ENCODE data around the gene VPS37D. TPM values are rescaled to one million over a fixed set of nuclear protein-coding genes. Genes with fewer than 3 reads are reported as not detected.

The VPS37D gene
- total and polyA plus RNA-seq, 2 experiments from 2014 or later = 2.2 to 7.0 TPM

GRCh38 chr7:73721377-73721817, 53.8 kb downstream of the VPS37D start (continued):
- TF ChIP-seq REST (IDR thresholded peaks at IDR 0.05; ENCODE audit: unreplicated experiment) = no peak
- no peak for TF ChIP-seq EZH2 (IDR thresholded peaks at IDR 0.05; ENCODE audit: low read depth, unreplicated experiment)
- TF ChIP-seq JUNB (IDR thresholded peaks at IDR 0.05; ENCODE audit: unreplicated experiment) = no peak

MicroRNAs within 50 kb of the gene (microRNA counts, 767-probe panel; counts per million panel counts)
- microRNA hsa-miR-4284 = not detected

Small RNA genes lying within 50 kb of the gene (microRNA-seq; reads per million reads assigned to microRNA genes)
- gene MIR4284 = not detected

Small RNA genes lying within 50 kb of the gene (small RNA-seq; reads per million reads assigned to genes)
- 0.15 reads per million for gene MIR4284 (ENCODE audit: low replicate concordance)

Other genes starting within 250 kb of the VPS37D start
- 4.2 and 5.5 TPM in 2 replicates for gene FZD9, start 234.1 kb upstream of the VPS37D start, total RNA-seq (2014; rRNA removed; shearing (Covaris generic))
- gene FZD9, start 234.1 kb upstream of the VPS37D start, polyA plus RNA-seq (2016; fragmentation: Nextera tagmentation; extraction: Ambion mirVana) = 1.3 and 1.8 TPM in 2 replicates
- 65.5 and 70.7 TPM in 2 replicates for gene BAZ1B, start 145.5 kb upstream of the VPS37D start, total RNA-seq (2014; rRNA removed; shearing (Covaris generic))
- gene BAZ1B, start 145.5 kb upstream of the VPS37D start, polyA plus RNA-seq (2016; fragmentation: Nextera tagmentation; extraction: Ambion mirVana) = 35.8 and 40.4 TPM in 2 replicates
- 12.0 and 17.0 TPM in 2 replicates for gene BCL7B, start 110.1 kb upstream of the VPS37D start, total RNA-seq (2014; rRNA removed; shearing (Covaris generic))
- gene BCL7B, start 110.1 kb upstream of the VPS37D start, polyA plus RNA-seq (2016; fragmentation: Nextera tagmentation; extraction: Ambion mirVana) = 18.2 and 18.4 TPM in 2 replicates
- 21.7 and 27.8 TPM in 2 replicates for gene TBL2, start 89.3 kb upstream of the VPS37D start, total RNA-seq (2014; rRNA removed; shearing (Covaris generic))
- gene TBL2, start 89.3 kb upstream of the VPS37D start, polyA plus RNA-seq (2016; fragmentation: Nextera tagmentation; extraction: Ambion mirVana) = 6.9 TPM in 2 replicates
- gene MLXIPL, start 43.3 kb upstream of the VPS37D start, total RNA-seq (2014; rRNA removed; shearing (Covaris generic)) = 8.6 and 25.7 TPM in 2 replicates
- 13.1 and 13.7 TPM in 2 replicates for gene MLXIPL, start 43.3 kb upstream of the VPS37D start, polyA plus RNA-seq (2016; fragmentation: Nextera tagmentation; extraction: Ambion mirVana)
- gene DNAJC30, start 15.6 kb downstream of the VPS37D start, total RNA-seq (2014; rRNA removed; shearing (Covaris generic)) = 1.3 and 2.8 TPM in 2 replicates
- gene DNAJC30, start 15.6 kb downstream of the VPS37D start, polyA plus RNA-seq (2016; fragmentation: Nextera tagmentation; extraction: Ambion mirVana) = 5.2 and 5.6 TPM in 2 replicates
- gene BUD23, start 15.8 kb downstream of the VPS37D start, total RNA-seq (2014; rRNA removed; shearing (Covaris generic)) = 57.2 and 62.1 TPM in 2 replicates
- gene BUD23, start 15.8 kb downstream of the VPS37D start, polyA plus RNA-seq (2016; fragmentation: Nextera tagmentation; extraction: Ambion mirVana) = 117 and 129 TPM in 2 replicates
- 9.4 and 19.8 TPM in 2 replicates for gene STX1A, start 51.8 kb downstream of the VPS37D start, total RNA-seq (2014; rRNA removed; shearing (Covaris generic))
- 9.1 and 11.7 TPM in 2 replicates for gene STX1A, start 51.8 kb downstream of the VPS37D start, polyA plus RNA-seq (2016; fragmentation: Nextera tagmentation; extraction: Ambion mirVana)
- 16.3 and 24.6 TPM in 2 replicates for gene ABHD11, start 71.0 kb downstream of the VPS37D start, total RNA-seq (2014; rRNA removed; shearing (Covaris generic))
- gene ABHD11, start 71.0 kb downstream of the VPS37D start, polyA plus RNA-seq (2016; fragmentation: Nextera tagmentation; extraction: Ambion mirVana) = 18.0 and 18.7 TPM in 2 replicates
- gene CLDN3, start 102.4 kb downstream of the VPS37D start, total RNA-seq (2014; rRNA removed; shearing (Covaris generic)) = 24.1 and 27.7 TPM in 2 replicates
- gene CLDN3, start 102.4 kb downstream of the VPS37D start, polyA plus RNA-seq (2016; fragmentation: Nextera tagmentation; extraction: Ambion mirVana) = 20.1 and 21.4 TPM in 2 replicates
- gene CLDN4, start 163.2 kb downstream of the VPS37D start, total RNA-seq (2014; rRNA removed; shearing (Covaris generic)) = 18.6 and 19.4 TPM in 2 replicates
- 11.6 and 16.5 TPM in 2 replicates for gene CLDN4, start 163.2 kb downstream of the VPS37D start, polyA plus RNA-seq (2016; fragmentation: Nextera tagmentation; extraction: Ambion mirVana)
- gene METTL27, start 174.7 kb downstream of the VPS37D start, total RNA-seq (2014; rRNA removed; shearing (Covaris generic)) = 5.9 and 11.0 TPM in 2 replicates
- 7.2 and 10.1 TPM in 2 replicates for gene METTL27, start 174.7 kb downstream of the VPS37D start, polyA plus RNA-seq (2016; fragmentation: Nextera tagmentation; extraction: Ambion mirVana)
- not detected in 2 replicates for gene TMEM270, start 193.3 kb downstream of the VPS37D start, total RNA-seq (2014; rRNA removed; shearing (Covaris generic))
- gene TMEM270, start 193.3 kb downstream of the VPS37D start, polyA plus RNA-seq (2016; fragmentation: Nextera tagmentation; extraction: Ambion mirVana) = not detected in 2 replicates

Measured in GM23338 (cell line).